Mesothelial cell of epicardium (in vitro differentiated cells): Measurements from ENCODE around the gene ASB11. TPM values are rescaled to one million over a fixed set of nuclear protein-coding genes. Genes with fewer than 3 reads are reported as not detected.

ENCODE experiments used
- DNase-seq, 2 experiments: peaks; one replicate each; pipeline ENCODE4 v3.0.0; 2021; ENCODE audit warnings: low spot score in 2 of 2; ENCODE audit not compliant: unreplicated experiment in 2 of 2
- H3K27ac Mint-ChIP-seq: 2 replicates; pipeline ENCODE4 v1.8.0; 2021; ENCODE audit warnings: mixed read lengths
- H3K27me3 Mint-ChIP-seq: 2 replicates; pipeline ENCODE4 v1.8.0; 2021; ENCODE audit warnings: low read depth, mixed read lengths
- H3K36me3 Mint-ChIP-seq: 2 replicates; pipeline ENCODE4 v1.8.0; 2021; ENCODE audit warnings: mixed read lengths
- H3K4me1 Mint-ChIP-seq: 2 replicates; pipeline ENCODE4 v1.8.0; 2021; ENCODE audit warnings: mixed read lengths
- H3K4me3 Mint-ChIP-seq: 2 replicates; pipeline ENCODE4 v1.8.0; 2021; ENCODE audit warnings: mild to moderate bottlenecking, moderate library complexity, mixed read lengths
- H3K9me3 Mint-ChIP-seq: 2 replicates; pipeline ENCODE4 v1.8.0; 2021; ENCODE audit warnings: mixed read lengths
- total RNA-seq: library from RNA; stranded (reverse); gene quantifications from 3 replicates; pipeline ENCODE4 v1.2.1, GENCODE V29; 2021
- TF ChIP-seq, protein P1 (sequence below): fragments of 200-600 bp; sonication (generic); IDR thresholded peaks from one replicate; pipeline ENCODE4 v1.5.0; 2021; ENCODE audit warnings: antibody characterized with exemption; ENCODE audit not compliant: unreplicated experiment

The ASB11 gene
- total RNA-seq, 1 donor from 2014 or later: not detected

DNA sequence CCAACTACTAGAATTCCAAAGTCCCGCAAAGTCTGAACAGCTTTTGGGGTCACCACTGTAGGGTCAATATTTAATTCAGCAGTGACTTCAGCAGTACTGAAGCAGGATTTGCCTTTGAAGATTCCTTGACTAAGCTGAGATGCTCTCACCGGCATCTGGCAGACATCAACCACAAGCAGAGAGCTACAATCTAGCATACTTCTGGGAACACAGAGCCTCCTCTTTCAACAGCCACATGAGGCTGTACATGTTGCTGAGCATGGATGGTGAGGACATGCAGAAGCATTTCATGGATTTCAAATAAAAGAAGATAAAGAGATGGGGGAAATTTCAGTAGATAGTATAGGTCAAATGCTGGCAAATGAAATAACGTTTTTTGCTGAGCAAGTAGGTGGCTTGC is 6.6 kb upstream of the ASB11 start:
- TF ChIP-seq, protein P1, sequence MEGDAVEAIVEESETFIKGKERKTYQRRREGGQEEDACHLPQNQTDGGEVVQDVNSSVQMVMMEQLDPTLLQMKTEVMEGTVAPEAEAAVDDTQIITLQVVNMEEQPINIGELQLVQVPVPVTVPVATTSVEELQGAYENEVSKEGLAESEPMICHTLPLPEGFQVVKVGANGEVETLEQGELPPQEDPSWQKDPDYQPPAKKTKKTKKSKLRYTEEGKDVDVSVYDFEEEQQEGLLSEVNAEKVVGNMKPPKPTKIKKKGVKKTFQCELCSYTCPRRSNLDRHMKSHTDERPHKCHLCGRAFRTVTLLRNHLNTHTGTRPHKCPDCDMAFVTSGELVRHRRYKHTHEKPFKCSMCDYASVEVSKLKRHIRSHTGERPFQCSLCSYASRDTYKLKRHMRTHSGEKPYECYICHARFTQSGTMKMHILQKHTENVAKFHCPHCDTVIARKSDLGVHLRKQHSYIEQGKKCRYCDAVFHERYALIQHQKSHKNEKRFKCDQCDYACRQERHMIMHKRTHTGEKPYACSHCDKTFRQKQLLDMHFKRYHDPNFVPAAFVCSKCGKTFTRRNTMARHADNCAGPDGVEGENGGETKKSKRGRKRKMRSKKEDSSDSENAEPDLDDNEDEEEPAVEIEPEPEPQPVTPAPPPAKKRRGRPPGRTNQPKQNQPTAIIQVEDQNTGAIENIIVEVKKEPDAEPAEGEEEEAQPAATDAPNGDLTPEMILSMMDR: no peak
- Mint-ChIP-seq H3K27ac (no peak overlapping the region), H3K36me3 (no peaks in the 10 kb centered on the region), H3K27me3 (no peaks in the 10 kb centered on the region), H3K4me1 (no peaks in the 10 kb centered on the region), H3K9me3 (peaks cover 3% of the 10 kb centered on the region), H3K4me3 (no peak overlapping the region)
- DNase-seq: no peak

DNA sequence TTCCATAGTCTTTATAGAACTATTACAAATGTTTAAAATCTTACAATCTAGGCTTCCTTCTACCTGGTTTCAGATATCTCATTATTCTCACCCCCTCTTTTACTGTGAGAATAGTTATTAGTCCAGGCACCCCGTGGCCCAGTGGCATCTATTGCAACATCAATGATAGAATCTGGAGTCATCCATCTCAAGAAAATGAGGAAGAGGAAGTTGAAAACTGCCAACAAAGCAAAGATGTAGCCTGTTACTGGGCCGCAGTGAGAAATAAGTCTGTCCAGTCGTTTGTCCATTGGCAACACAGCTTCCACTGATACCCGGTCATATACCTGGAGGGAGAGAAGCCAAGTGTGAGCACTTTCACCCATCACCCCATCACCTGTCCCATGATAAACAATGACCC is 6.0 kb upstream of the ASB11 start:
- no peak overlapping the region for H3K4me3 Mint-ChIP-seq
- H3K4me1 Mint-ChIP-seq: no peaks in the 10 kb centered on the region
- H3K27ac Mint-ChIP-seq: no peak overlapping the region
- H3K36me3 Mint-ChIP-seq: no peaks in the 10 kb centered on the region
- TF ChIP-seq, protein P1: no peak
- no peak for DNase-seq
- no peaks in the 10 kb centered on the region for H3K27me3 Mint-ChIP-seq
- peaks cover 3% of the 10 kb centered on the region for H3K9me3 Mint-ChIP-seq

DNA sequence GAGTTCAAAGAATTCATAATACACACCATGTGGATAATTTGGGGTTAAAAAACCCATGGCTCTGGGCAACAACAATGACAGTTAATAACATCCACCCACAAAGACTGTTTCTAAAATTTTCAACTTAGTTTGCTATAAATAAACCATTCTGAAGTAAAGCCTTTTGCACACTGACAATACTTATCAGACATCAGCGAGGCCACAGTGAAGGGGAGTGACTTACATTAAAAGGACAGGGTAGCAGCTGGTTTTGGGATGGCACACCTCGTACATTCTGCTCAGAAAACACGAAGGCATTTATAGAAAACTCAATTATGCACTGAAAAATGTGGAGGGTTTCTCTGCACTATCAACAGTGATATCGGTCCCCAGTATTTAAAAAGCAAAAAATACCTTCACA is 4.9 kb upstream of the ASB11 start:
- no peaks in the 10 kb centered on the region for H3K4me1 Mint-ChIP-seq
- no peak for DNase-seq
- TF ChIP-seq, protein P1: no peak
- H3K27ac Mint-ChIP-seq: no peak overlapping the region
- no peak overlapping the region for H3K4me3 Mint-ChIP-seq
- H3K27me3 Mint-ChIP-seq: no peaks in the 10 kb centered on the region
- H3K9me3 Mint-ChIP-seq: peaks cover 3% of the 10 kb centered on the region
- no peaks in the 10 kb centered on the region for H3K36me3 Mint-ChIP-seq

DNA sequence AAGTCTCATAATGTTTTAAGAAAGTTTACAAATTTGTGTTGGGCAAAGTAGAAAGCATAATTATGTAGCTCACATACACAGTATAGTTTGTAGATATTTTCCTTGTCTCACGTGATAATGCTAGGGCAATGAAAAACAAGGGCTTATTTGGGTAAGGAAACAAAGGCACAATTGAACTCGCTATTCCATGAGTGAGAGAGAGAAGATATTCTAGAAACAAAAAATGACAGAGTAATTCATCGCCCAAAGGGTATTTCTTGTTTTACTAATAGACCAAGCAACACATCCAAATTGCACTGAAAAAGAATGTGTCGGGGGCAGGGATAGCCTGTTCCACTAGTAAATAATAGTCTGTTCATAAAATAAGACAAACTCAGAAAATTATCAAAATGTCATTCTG is 3.6 kb upstream of the ASB11 start:
- peaks cover 3% of the 10 kb centered on the region for H3K9me3 Mint-ChIP-seq
- no peak overlapping the region for H3K27ac Mint-ChIP-seq
- H3K36me3 Mint-ChIP-seq: no peaks in the 10 kb centered on the region
- TF ChIP-seq, protein P1: no peak
- no peak for DNase-seq
- no peaks in the 10 kb centered on the region for H3K4me1 Mint-ChIP-seq
- no peak overlapping the region for H3K4me3 Mint-ChIP-seq
- H3K27me3 Mint-ChIP-seq: no peaks in the 10 kb centered on the region

DNA sequence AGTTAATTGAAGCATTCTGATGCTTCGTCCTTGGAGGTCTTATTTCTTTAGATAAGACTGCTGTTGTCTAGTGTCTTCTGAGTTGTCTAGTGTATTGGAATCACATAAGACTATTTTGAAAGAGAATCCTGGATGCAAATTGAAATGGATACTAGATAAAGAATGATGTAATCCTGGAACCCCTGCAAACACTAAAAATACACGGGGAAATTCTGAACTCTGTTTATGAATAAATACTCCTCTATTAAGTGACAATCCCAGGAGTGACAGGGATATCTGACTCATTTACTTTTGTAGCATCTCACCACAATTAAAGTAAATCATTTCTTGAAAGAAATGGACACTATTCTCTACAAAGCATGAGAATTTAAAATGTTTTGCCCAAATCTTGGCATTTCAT is 968 bp downstream of the ASB11 start:
- TF ChIP-seq, protein P1: no peak
- no peak overlapping the region for H3K4me3 Mint-ChIP-seq
- H3K36me3 Mint-ChIP-seq: no peaks in the 10 kb centered on the region
- no peak for DNase-seq
- H3K27ac Mint-ChIP-seq: no peak overlapping the region
- H3K27me3 Mint-ChIP-seq: no peaks in the 10 kb centered on the region
- no peaks in the 10 kb centered on the region for H3K4me1 Mint-ChIP-seq
- H3K9me3 Mint-ChIP-seq: peaks cover 3% of the 10 kb centered on the region

DNA sequence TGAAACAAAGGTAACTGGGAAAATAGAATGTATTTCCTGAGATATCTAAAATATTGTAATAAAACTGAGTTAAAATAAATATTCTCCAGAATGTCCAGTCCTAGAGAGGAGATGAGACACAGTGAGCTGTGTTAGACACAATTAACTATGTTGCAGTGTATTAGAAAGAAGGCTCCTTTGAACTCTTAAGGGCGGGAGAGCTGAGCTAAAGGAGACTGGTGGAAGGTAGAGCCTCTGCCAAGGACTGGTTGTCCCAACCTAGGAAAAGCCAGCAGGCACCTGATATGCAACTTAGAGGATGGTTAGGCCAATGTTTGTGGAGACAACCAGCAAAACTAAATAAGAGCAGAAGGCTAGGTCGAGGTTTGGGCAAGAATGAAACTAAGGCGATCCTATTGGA is 4.3 kb downstream of the ASB11 start:
- no peaks in the 10 kb centered on the region for H3K36me3 Mint-ChIP-seq
- no peaks in the 10 kb centered on the region for H3K27me3 Mint-ChIP-seq
- TF ChIP-seq, protein P1: no peak
- no peak overlapping the region for H3K4me3 Mint-ChIP-seq
- H3K27ac Mint-ChIP-seq: no peak overlapping the region
- H3K4me1 Mint-ChIP-seq: no peaks in the 10 kb centered on the region
- DNase-seq: no peak
- H3K9me3 Mint-ChIP-seq: peaks cover 6% of the 10 kb centered on the region
